Esophagus mucosa (tissue), 1 donor: ENCODE data around the gene RGS19. TPM values are rescaled to one million over a fixed set of nuclear protein-coding genes. Genes with fewer than 3 reads are reported as not detected.

Experiments used
- ATAC-seq: fragments of 200-7000 bp; cut with Tn5 transposase; one replicate; pipeline ENCODE4 v1.9.1; 2020
- total RNA-seq: library from RNA; stranded (reverse); gene quantifications from one replicate; pipeline ENCODE4 v1.2.4, GENCODE V29; 2023
- donor health status: DM: yes; HTN: yes; CAD: no.

The RGS19 gene
- total RNA-seq, 1 donor from 2014 or later, result 6.1 TPM

- no peak for ATAC-seq
Observed at GRCh38 chr20:64076061-64076997, 3.0 kb downstream of the RGS19 start.

- ATAC-seq, result no peak
Observed at GRCh38 chr20:64075556-64075955, 3.8 kb downstream of the RGS19 start.

- no peak for ATAC-seq
Observed at GRCh38 chr20:64074963-64075362, 4.4 kb downstream of the RGS19 start.

GRCh38 chr20:64074184-64074789 is 5.0 kb downstream of the RGS19 start:
- peak; percentile 11 for ATAC-seq

GRCh38 chr20:64073476-64074183 is 5.7 kb downstream of the RGS19 start:
- ATAC-seq, result no peak

GRCh38 chr20:64072498-64073063 is 6.7 kb downstream of the RGS19 start:
- no peak for ATAC-seq

GRCh38 chr20:64071341-64072332 is 7.7 kb downstream of the RGS19 start:
- no peak for ATAC-seq

- ATAC-seq, result no peak
Observed at GRCh38 chr20:64070244-64070993, 8.9 kb downstream of the RGS19 start.

GRCh38 chr20:64069614-64070243 is 9.6 kb downstream of the RGS19 start:
- ATAC-seq, result no peak

- no peak for ATAC-seq
Observed at GRCh38 chr20:64069209-64069613, 10.1 kb downstream of the RGS19 start.

GRCh38 chr20:64068386-64069208 is 10.7 kb downstream of the RGS19 start:
- no peak for ATAC-seq

GRCh38 chr20:64067733-64068307 is 11.5 kb downstream of the RGS19 start:
- ATAC-seq, result no peak

- ATAC-seq, result no peak
Observed at GRCh38 chr20:64067005-64067632, 12.2 kb downstream of the RGS19 start.

- ATAC-seq, result no peak
Observed at GRCh38 chr20:64065974-64066343, 13.4 kb downstream of the RGS19 start.

GRCh38 chr20:64065062-64065973 is 14.0 kb downstream of the RGS19 start:
- ATAC-seq, result no peak

GRCh38 chr20:64064145-64064698 is 15.1 kb downstream of the RGS19 start:
- peak; percentile 24 for ATAC-seq
